Vagina (tissue), 2 donors: ENCODE measurements around the gene CNOT2. TPM values are rescaled to one million over a fixed set of nuclear protein-coding genes. Genes with fewer than 3 reads are reported as not detected.
A peak's percentile ranks its signal among the peaks of the same experiment; 100 is the strongest.

Experiments
- DNase-seq, 2 donors: peaks; one replicate each; pipeline ENCODE4 v3.0.0-alpha.2; 2017; ENCODE audit errors: extremely low spot score in 2 of 2
- H3K27ac ChIP-seq: fragments of 200-600 bp; sonication (generic); one replicate; pipeline ENCODE4 v1.5.1; 2019
- H3K27me3 ChIP-seq: fragments of 200-600 bp; sonication (generic); one replicate; pipeline ENCODE4 v1.5.1; 2019
- H3K36me3 ChIP-seq, 2 donors: fragments of 200-600 bp; sonication (generic); one replicate each; pipeline ENCODE4 v1.5.1; 2017 to 2019
- H3K4me1 ChIP-seq: fragments of 200-600 bp; sonication (generic); one replicate; pipeline ENCODE4 v1.5.1; 2019
- H3K4me3 ChIP-seq, 2 donors: fragments of 200-600 bp; sonication (generic); 1 replicate in 1 of 2; 2 replicates in 1 of 2; pipeline ENCODE4 v1.5.1; 2016 to 2019
- H3K9me3 ChIP-seq: fragments of 200-600 bp; sonication (generic); one replicate; pipeline ENCODE4 v1.5.1; 2019
- POLR2A ChIP-seq, 2 donors: fragments of 450-650 bp; IDR thresholded peaks; one replicate each; pipeline ENCODE4 v1.6.1; 2017; ENCODE audit warnings: antibody characterized with exemption in 2 of 2, mild to moderate bottlenecking in 2 of 2, moderate library complexity in 2 of 2
- POLR2AphosphoS5 ChIP-seq, 2 donors: sonication (generic); formaldehyde crosslinking; IDR thresholded peaks; one replicate each; pipeline ENCODE4 v1.9.0; 2017; ENCODE audit warnings: antibody characterized with exemption in 2 of 2, mild to moderate bottlenecking in 2 of 2, low read depth in 1 of 2; ENCODE audit not compliant: insufficient read depth in 1 of 2
- intact Hi-C: fragments of 100-400 bp; cut with DNase I; formaldehyde crosslinking; loops from one replicate; pipeline ENCODE4 v1.15.1; 2023
- total RNA-seq: library from RNA; depleted of rRNA; stranded (reverse); fragments of >200 nt; gene quantifications from one replicate; pipeline ENCODE4 v1.2.3, GENCODE V29; 2016
- TF ChIP-seq, protein P1 (sequence below), 3 experiments: fragments of 450-650 bp in 2 of 3; fragments of 200-600 bp in 1 of 3; sonication (generic) in 1 of 3; IDR thresholded peaks; one replicate each; pipeline ENCODE4 v1.5.1; 2017 to 2019; ENCODE audit warnings: antibody characterized with exemption in 3 of 3, mild to moderate bottlenecking in 2 of 3, moderate library complexity in 2 of 3

CNOT2 gene
- total RNA-seq, 1 donor from 2014 or later = 176 TPM

DNA sequence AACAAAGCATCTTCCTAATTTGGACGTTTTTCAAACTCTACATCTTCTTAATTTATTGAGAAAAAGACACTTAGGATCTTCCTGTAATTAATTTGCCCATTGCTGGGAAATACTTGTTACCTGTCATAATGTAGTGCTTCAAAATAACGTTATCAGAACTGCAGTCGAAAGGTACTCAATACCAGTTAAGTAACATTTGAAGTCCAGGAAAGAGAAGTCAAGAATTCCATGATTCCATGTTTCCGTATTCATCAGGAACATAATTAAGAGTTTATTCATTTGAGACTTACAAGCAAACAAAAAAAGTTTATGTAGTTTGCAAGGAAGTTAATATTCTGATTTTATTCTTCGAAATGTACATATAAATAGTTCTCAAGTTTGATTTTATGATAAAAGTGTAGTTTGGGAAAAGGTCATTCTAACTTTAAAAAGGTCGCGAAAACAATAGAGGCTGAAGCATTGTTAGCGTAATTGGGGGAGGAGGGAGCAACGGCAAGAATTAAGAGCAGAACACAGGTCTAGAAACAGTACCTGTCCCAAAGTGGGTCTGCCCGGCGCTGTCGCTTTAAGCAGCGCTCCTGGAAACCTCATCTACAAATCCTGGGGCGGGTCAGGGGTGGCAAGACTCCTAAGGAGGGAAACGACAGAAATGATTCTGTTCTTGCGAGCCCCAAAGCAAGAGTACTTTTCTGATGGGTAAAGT lies 121.6 kb downstream of the CNOT2 start:
- intact Hi-C loops = no loop called here
- H3K9me3 ChIP-seq = no peaks in the 10 kb centered on the region
- peak overlapping the region; percentile 66 to 78 for H3K4me3 ChIP-seq
- no peak overlapping the region for H3K27ac ChIP-seq
- TF ChIP-seq, protein P1, sequence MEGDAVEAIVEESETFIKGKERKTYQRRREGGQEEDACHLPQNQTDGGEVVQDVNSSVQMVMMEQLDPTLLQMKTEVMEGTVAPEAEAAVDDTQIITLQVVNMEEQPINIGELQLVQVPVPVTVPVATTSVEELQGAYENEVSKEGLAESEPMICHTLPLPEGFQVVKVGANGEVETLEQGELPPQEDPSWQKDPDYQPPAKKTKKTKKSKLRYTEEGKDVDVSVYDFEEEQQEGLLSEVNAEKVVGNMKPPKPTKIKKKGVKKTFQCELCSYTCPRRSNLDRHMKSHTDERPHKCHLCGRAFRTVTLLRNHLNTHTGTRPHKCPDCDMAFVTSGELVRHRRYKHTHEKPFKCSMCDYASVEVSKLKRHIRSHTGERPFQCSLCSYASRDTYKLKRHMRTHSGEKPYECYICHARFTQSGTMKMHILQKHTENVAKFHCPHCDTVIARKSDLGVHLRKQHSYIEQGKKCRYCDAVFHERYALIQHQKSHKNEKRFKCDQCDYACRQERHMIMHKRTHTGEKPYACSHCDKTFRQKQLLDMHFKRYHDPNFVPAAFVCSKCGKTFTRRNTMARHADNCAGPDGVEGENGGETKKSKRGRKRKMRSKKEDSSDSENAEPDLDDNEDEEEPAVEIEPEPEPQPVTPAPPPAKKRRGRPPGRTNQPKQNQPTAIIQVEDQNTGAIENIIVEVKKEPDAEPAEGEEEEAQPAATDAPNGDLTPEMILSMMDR (IDR thresholded peaks at IDR 0.05) = no peak
- no peak for TF ChIP-seq POLR2A (IDR thresholded peaks at IDR 0.05)
- TF ChIP-seq POLR2AphosphoS5 (IDR thresholded peaks at IDR 0.05; ENCODE audit: insufficient read depth in 1 of 2, low read depth in 1 of 2) = no peak
- H3K4me1 ChIP-seq = peaks cover 9% of the 10 kb centered on the region
- no peak for DNase-seq
- no peaks in the 10 kb centered on the region for H3K27me3 ChIP-seq
- no peaks in the 10 kb centered on the region for H3K36me3 ChIP-seq

DNA sequence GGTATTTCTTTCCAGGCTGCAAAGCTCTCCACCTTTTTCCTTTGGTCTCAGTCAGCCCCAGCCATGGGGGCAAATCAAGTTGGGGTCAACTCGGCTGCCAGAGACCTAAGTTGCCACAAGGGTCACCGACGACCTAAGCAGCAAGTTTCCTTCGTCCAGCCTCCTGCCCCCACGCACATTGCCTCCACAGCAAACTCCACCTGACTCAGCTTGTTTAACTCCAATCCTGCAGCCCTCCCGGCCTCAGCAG lies 122.1 kb downstream of the CNOT2 start:
- peak overlapping the region; percentile 66 to 78 for H3K4me3 ChIP-seq
- H3K27ac ChIP-seq = no peak overlapping the region
- H3K36me3 ChIP-seq = no peaks in the 10 kb centered on the region
- H3K27me3 ChIP-seq = no peaks in the 10 kb centered on the region
- H3K4me1 ChIP-seq = peaks cover 9% of the 10 kb centered on the region
- DNase-seq = no peak
- intact Hi-C loops = no loop called here
- TF ChIP-seq, protein P1 (IDR thresholded peaks at IDR 0.05) = no peak
- H3K9me3 ChIP-seq = no peaks in the 10 kb centered on the region

DNA sequence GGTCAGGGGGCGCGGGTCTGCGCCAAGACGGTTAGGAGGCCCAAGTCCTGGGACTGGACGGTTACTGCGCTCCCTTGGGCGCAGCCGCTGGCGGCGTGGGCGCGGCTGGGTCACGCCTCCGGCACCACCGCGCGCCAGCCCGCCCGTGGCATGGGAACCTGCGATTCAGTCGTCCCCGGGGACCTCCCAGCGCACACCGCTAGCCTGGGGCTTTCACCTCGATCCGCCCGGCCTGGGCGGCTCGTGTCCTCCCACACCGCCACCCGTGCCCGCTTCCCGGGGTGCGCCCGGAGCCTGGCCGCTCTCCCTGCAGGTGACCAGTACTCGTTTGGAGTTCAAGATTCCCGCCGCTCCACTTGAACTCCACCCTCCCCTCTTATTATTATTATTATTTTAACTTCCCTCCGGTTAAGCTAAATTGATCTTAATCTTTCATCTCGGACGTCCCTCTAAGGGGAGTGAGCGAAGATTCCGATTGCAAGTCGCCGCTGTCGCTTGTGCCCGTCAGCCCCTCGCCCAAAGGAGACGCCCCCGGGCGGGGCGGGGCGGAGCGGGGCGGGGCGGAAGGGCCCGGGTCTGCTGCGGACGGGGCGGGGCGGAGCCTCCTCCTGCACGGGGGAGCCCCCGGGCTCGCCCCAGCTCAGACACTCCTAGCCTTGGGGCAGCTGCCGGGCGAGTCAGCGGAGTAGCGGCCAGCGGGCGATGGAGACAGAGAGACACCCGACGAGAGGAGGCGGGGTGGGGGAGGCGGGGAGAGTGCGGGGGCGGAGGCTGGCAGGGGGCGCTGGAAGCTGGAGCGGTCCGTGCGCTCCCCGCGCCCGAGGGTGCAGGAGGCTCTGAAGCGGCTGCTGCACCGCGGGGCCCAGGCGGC lies 122.7 kb downstream of the CNOT2 start, which contains the start of gene KCNMB4:
Gene KCNMB4 (plus strand): TSS at position 643 of the 871 bp plus-strand sequence. CDS start 445 bp downstream, outside the sequence.
- Histone ChIP-seq H3K4me1 (peaks cover 9% of the 10 kb centered on the region), H3K36me3 (no peaks in the 10 kb centered on the region), H3K27me3 (no peaks in the 10 kb centered on the region), H3K27ac (peak within 1 kb of the TSS; percentile 10), H3K9me3 (no peaks in the 10 kb centered on the region), H3K4me3 (peak within 1 kb of the TSS; percentile 66 to 78)
- TF ChIP-seq POLR2AphosphoS5 (IDR thresholded peaks at IDR 0.05; ENCODE audit: insufficient read depth in 1 of 2, low read depth in 1 of 2) = no peak
- DNase-seq = no peak
- intact Hi-C loops = no loop called here

DNA sequence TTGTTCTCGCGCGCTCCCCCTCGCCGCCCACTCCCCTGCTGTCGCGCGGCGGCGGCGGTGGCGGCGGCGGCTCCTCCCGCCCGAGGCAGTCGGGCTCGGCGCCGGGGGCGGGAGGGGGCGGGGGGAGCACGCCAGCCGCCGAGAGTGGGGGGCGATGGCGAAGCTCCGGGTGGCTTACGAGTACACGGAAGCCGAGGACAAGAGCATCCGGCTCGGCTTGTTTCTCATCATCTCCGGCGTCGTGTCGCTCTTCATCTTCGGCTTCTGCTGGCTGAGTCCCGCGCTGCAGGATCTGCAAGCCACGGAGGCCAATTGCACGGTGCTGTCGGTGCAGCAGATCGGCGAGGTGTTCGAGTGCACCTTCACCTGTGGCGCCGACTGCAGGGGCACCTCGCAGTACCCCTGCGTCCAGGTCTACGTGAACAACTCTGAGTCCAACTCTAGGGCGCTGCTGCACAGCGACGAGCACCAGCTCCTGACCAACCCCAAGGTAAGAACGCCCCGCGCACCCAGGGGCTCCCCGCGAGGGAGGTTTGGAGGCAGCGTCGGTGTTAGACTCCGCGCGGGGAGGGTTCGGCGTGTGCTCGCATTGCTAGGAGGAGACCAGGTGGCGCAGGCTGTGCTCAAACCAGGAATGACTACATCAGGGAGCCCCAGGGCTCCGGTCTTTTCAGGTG lies 123.5 kb downstream of the CNOT2 start:
- no peaks in the 10 kb centered on the region for H3K36me3 ChIP-seq
- peak in 1 of 2 donors; percentile 30 for TF ChIP-seq POLR2AphosphoS5 (IDR thresholded peaks at IDR 0.05; ENCODE audit: insufficient read depth in 1 of 2, low read depth in 1 of 2)
- TF ChIP-seq, protein P1 (IDR thresholded peaks at IDR 0.05) = no peak
- peak overlapping the region; percentile 66 to 78 for H3K4me3 ChIP-seq
- intact Hi-C loops = no loop called here
- no peaks in the 10 kb centered on the region for H3K27me3 ChIP-seq
- no peaks in the 10 kb centered on the region for H3K9me3 ChIP-seq
- peaks cover 9% of the 10 kb centered on the region for H3K4me1 ChIP-seq
- H3K27ac ChIP-seq = peak overlapping the region; percentile 10
- no peak for DNase-seq

DNA sequence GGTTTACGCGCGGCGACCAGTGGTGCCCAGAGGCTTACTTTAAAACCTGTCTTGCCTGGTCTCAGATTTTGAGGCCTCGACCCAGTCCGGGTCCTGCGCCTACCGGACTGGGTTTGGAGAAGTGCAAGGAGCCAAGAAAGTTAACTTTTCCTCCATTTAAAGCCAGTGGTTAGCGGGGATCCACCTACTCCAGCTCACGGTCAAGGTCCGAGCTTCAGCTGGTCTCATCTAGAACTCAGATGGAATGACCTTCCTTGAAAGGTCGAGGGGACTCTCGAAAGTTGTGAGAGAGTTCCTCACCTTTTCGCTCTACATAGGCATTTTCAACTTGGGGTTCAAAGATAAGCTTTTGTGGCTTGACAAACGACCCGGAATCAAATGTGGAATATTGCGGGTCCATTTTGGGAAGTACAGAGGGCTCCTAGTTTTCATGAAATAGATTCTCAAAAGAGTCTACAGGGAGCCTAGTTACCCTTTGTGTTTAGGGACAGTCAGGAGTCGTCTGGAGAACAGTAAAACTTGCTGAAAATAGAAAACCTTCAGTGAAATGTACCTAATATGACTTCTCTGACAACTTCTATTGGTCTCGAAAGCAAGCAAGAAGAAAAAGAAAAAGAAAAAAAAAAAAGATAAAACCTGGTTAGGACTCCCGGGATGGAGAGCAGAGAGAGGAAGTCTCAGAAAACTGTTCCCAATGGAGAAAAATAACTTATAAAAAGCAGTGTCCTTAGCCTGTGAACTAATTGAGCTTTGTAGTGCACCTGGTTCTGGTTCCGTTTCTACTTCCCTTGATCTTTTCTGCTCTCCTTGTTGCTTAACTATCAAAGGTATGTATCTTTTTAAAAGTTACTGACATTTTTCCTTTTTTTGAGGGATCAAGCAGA lies 124.3 kb downstream of the CNOT2 start:
- TF ChIP-seq POLR2A (IDR thresholded peaks at IDR 0.05) (no peak), POLR2AphosphoS5 (IDR thresholded peaks at IDR 0.05; ENCODE audit: insufficient read depth in 1 of 2, low read depth in 1 of 2) (no peak)
- TF ChIP-seq, protein P1 (IDR thresholded peaks at IDR 0.05) = no peak
- H3K4me1 ChIP-seq = peaks cover 9% of the 10 kb centered on the region
- intact Hi-C loops = no loop called here
- peak overlapping the region; percentile 10 for H3K27ac ChIP-seq
- H3K9me3 ChIP-seq = no peaks in the 10 kb centered on the region
- DNase-seq = no peak
- no peaks in the 10 kb centered on the region for H3K36me3 ChIP-seq
- peak overlapping the region; percentile 66 to 78 for H3K4me3 ChIP-seq
- H3K27me3 ChIP-seq = no peaks in the 10 kb centered on the region
